ENCODE measurements around the gene SMTN. TPM values are rescaled to one million over a fixed set of nuclear protein-coding genes. Genes with fewer than 3 reads are reported as not detected.

The SMTN gene
- total RNA-seq, 1 donor from 2014 or later = 736 TPM

GRCh38 chr22:31103899-31104694 lies 23.0 kb downstream of the SMTN start:
- TF ChIP-seq CTCF (IDR thresholded peaks at IDR 0.05; ENCODE audit: unreplicated experiment) = no peak
- H3K4me1 Mint-ChIP-seq (ENCODE audit: unreplicated experiment) = peaks cover 39% of the 10 kb centered on the region
- no peak overlapping the region for H3K4me3 Mint-ChIP-seq (ENCODE audit: unreplicated experiment)
- H3K9me3 Mint-ChIP-seq (ENCODE audit: unreplicated experiment) = no peaks in the 10 kb centered on the region
- peaks cover 21% of the 10 kb centered on the region for H3K27me3 Mint-ChIP-seq (ENCODE audit: unreplicated experiment)
- no peak for DNase-seq (ENCODE audit: low spot score)
- H3K36me3 Mint-ChIP-seq (ENCODE audit: low read depth, unreplicated experiment) = peaks cover 37% of the 10 kb centered on the region
- H3K27ac Mint-ChIP-seq (ENCODE audit: unreplicated experiment) = no peak overlapping the region

GRCh38 chr22:31104869-31105268 lies 23.8 kb downstream of the SMTN start:
- peaks cover 21% of the 10 kb centered on the region for H3K27me3 Mint-ChIP-seq (ENCODE audit: unreplicated experiment)
- peaks cover 37% of the 10 kb centered on the region for H3K36me3 Mint-ChIP-seq (ENCODE audit: low read depth, unreplicated experiment)
- peak; percentile 70 for TF ChIP-seq CTCF (IDR thresholded peaks at IDR 0.05; ENCODE audit: unreplicated experiment)
- H3K9me3 Mint-ChIP-seq (ENCODE audit: unreplicated experiment) = no peaks in the 10 kb centered on the region
- H3K4me3 Mint-ChIP-seq (ENCODE audit: unreplicated experiment) = no peak overlapping the region
- H3K27ac Mint-ChIP-seq (ENCODE audit: unreplicated experiment) = no peak overlapping the region
- peak; percentile 71 for DNase-seq (ENCODE audit: low spot score)
- H3K4me1 Mint-ChIP-seq (ENCODE audit: unreplicated experiment) = peaks cover 39% of the 10 kb centered on the region

- H3K36me3 Mint-ChIP-seq (ENCODE audit: low read depth, unreplicated experiment) = peaks cover 37% of the 10 kb centered on the region
- peak overlapping the region; percentile 62 for H3K27ac Mint-ChIP-seq (ENCODE audit: unreplicated experiment)
- no peak for DNase-seq (ENCODE audit: low spot score)
- no peak for TF ChIP-seq CTCF (IDR thresholded peaks at IDR 0.05; ENCODE audit: unreplicated experiment)
- H3K9me3 Mint-ChIP-seq (ENCODE audit: unreplicated experiment) = no peaks in the 10 kb centered on the region
- H3K4me1 Mint-ChIP-seq (ENCODE audit: unreplicated experiment) = peaks cover 39% of the 10 kb centered on the region
- peak overlapping the region; percentile 56 for H3K4me3 Mint-ChIP-seq (ENCODE audit: unreplicated experiment)
- peaks cover 21% of the 10 kb centered on the region for H3K27me3 Mint-ChIP-seq (ENCODE audit: unreplicated experiment)
Observed at GRCh38 chr22:31105282-31105929, 24.3 kb downstream of the SMTN start.

- DNase-seq (ENCODE audit: low spot score) = peak; percentile 26
- Mint-ChIP-seq H3K4me1 (ENCODE audit: unreplicated experiment) (peaks cover 38% of the 10 kb centered on the region), H3K9me3 (ENCODE audit: unreplicated experiment) (no peaks in the 10 kb centered on the region), H3K4me3 (ENCODE audit: unreplicated experiment) (peak overlapping the region; percentile 90), H3K27ac (ENCODE audit: unreplicated experiment) (no peak overlapping the region), H3K27me3 (ENCODE audit: unreplicated experiment) (peaks cover 21% of the 10 kb centered on the region), H3K36me3 (ENCODE audit: low read depth, unreplicated experiment) (peaks cover 36% of the 10 kb centered on the region)
- TF ChIP-seq CTCF (IDR thresholded peaks at IDR 0.05; ENCODE audit: unreplicated experiment) = no peak
Observed at GRCh38 chr22:31106001-31106571, 25.0 kb downstream of the SMTN start.
